GM21723 (cell line): Measurements from ENCODE around the gene RNF212.

Experiments
- ATAC-seq: cut with Tn5 transposase; IDR thresholded peaks from one replicate; pipeline ENCODE4 v1.9.1; 2021; ENCODE audit warnings: mild to moderate bottlenecking, moderate library complexity; ENCODE audit not compliant: unreplicated experiment

Gene RNF212

DNA sequence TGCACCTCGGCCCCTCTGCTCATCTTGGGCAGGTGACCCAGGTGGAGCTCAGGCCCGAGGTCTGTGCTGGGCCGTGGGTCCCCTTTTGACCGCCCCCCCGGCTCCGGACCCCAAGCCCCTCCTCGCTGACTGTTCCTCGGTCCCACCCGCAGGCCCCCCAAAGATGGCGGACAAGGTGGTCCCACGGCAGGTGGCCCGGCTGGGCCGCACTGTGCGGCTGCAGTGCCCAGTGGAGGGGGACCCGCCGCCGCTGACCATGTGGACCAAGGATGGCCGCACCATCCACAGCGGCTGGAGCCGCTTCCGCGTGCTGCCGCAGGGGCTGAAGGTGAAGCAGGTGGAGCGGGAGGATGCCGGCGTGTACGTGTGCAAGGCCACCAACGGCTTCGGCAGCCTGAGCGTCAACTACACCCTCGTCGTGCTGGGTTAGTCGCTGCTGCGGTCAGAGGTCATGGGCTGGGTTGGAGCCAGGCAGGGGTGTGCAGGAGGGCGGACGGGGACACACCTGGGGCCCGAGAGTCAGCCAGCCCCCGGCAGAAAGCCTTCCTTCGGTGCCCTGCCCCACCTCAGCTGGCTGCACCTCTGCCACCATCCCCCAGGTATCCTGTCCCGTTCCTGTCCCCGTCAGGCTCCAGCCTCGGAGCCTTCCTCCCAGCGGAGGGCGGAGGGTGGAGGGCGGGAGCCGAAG is 91.2 kb downstream of the RNF212 start:
- no peak for ATAC-seq
